ENCODE measurements around the gene CHP1. TPM values are rescaled to one million over a fixed set of nuclear protein-coding genes. Genes with fewer than 3 reads are reported as not detected.

Gene CHP1
- polyA plus RNA-seq, 1 of the 3 experiments (the other 2 are of a cell fraction): 30.5 TPM

DNA sequence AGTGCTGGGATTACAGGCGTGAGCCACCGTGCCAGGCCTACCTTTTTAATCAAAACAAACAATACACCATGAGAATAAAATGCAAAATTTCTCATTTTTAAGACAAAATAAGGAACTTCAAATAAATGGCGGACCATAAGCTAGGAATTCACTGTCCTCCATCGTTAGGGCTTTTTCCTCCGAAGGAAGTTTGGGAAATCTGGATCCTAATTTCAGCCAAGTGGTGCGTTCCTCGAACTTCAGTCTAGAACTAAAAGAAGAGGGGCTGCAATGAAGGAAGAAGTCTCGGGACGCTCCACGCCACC, 771 bp upstream of the CHP1 start:
- H3K27me3 ChIP-seq (ENCODE audit: insufficient read depth): no peaks in the 10 kb centered on the region
- 54% methylated on average over 8 of the region's 10 CpGs for WGBS (ENCODE audit: low lambda C conversion rate)
- H3K27ac ChIP-seq (ENCODE audit: low read depth in 2 of 2, low read length in 1 of 2): peak overlapping the region; percentile 44 to 89; a peak in 2 of 4 replicates
- POLR2A ChIA-PET: interaction anchor here (1.0 kb wide), 1 partner anchor 114 kb away, joined by 5 read pairs; the partner anchor contains the start of gene INO80
- peaks cover 12% of the 10 kb centered on the region for H3F3A ChIP-seq (replicated peaks; ENCODE audit: insufficient read depth)
- no peaks in the 10 kb centered on the region for H3K9me2 ChIP-seq
- H3K4me2 ChIP-seq: peak overlapping the region; percentile 95
- TF ChIP-seq ELF1 (IDR thresholded peaks at IDR 0.05) (no peak), GATA2 (CRISPR knock-in tag; IDR thresholded peaks at IDR 0.05) (no peak), EZH2phosphoT487 (IDR thresholded peaks at IDR 0.05; ENCODE audit: borderline replicate concordance, low read depth) (no peak), MEF2A (IDR thresholded peaks at IDR 0.05; ENCODE audit: borderline replicate concordance, low read depth) (no peak), NRF1 (IDR thresholded peaks at IDR 0.05; ENCODE audit: low read depth, low read length) (no peak), RCOR1 (IDR thresholded peaks at IDR 0.05; ENCODE audit: low read length) (no peak), NFIC (IDR thresholded peaks at IDR 0.05; ENCODE audit: borderline replicate concordance) (no peak)
- TF ChIP-seq, protein P1, sequence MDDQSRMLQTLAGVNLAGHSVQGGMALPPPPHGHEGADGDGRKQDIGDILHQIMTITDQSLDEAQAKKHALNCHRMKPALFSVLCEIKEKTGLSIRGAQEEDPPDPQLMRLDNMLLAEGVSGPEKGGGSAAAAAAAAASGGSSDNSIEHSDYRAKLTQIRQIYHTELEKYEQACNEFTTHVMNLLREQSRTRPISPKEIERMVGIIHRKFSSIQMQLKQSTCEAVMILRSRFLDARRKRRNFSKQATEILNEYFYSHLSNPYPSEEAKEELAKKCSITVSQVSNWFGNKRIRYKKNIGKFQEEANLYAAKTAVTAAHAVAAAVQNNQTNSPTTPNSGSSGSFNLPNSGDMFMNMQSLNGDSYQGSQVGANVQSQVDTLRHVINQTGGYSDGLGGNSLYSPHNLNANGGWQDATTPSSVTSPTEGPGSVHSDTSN (IDR thresholded peaks at IDR 0.05): no peak
- TF ChIP-seq, protein P2, sequence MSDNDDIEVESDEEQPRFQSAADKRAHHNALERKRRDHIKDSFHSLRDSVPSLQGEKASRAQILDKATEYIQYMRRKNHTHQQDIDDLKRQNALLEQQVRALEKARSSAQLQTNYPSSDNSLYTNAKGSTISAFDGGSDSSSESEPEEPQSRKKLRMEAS (IDR thresholded peaks at IDR 0.05; ENCODE audit: low read depth): no peak
- TF ChIP-seq, protein P3, sequence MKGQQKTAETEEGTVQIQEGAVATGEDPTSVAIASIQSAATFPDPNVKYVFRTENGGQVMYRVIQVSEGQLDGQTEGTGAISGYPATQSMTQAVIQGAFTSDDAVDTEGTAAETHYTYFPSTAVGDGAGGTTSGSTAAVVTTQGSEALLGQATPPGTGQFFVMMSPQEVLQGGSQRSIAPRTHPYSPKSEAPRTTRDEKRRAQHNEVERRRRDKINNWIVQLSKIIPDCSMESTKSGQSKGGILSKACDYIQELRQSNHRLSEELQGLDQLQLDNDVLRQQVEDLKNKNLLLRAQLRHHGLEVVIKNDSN (IDR thresholded peaks at IDR 0.05; ENCODE audit: borderline replicate concordance, low read depth): no peak
- H4K20me1 ChIP-seq (ENCODE audit: insufficient read depth): peaks cover 7% of the 10 kb centered on the region; the same call in 1 of the 2 replicates
- H3K79me2 ChIP-seq (ENCODE audit: insufficient read depth): peaks cover 38% of the 10 kb centered on the region
- no peaks in the 10 kb centered on the region for H3K9me3 ChIP-seq
- peak overlapping the region; percentile 82 to 89 for H3K4me3 ChIP-seq (ENCODE audit: low read depth in 2 of 2, low read length in 1 of 2)
- H3K9ac ChIP-seq: no peak overlapping the region
- CTCF ChIA-PET: interaction anchor here (0.5 to 2.9 kb wide), 20 partner anchors 8 to 371 kb away, joined by 3 to 35 read pairs (median 3); partner anchors contain the start of gene CHAC1
- no peaks in the 10 kb centered on the region for H3K36me3 ChIP-seq (replicated peaks in 1 of 2; ENCODE audit: control insufficient read depth in 1 of 2, insufficient read depth in 2 of 2, low read length in 1 of 2)
- DNase-seq: no peak
- peak overlapping the region; percentile 87 for H2AFZ ChIP-seq (ENCODE audit: low read depth)
- H3K4me1 ChIP-seq (ENCODE audit: control insufficient read depth in 1 of 2, insufficient read depth in 2 of 2, low read depth in 1 of 2, low read length in 1 of 2): peaks cover 0 to 8% of the 10 kb centered on the region in 2 experiments; a peak in 2 of 4 replicates

DNA sequence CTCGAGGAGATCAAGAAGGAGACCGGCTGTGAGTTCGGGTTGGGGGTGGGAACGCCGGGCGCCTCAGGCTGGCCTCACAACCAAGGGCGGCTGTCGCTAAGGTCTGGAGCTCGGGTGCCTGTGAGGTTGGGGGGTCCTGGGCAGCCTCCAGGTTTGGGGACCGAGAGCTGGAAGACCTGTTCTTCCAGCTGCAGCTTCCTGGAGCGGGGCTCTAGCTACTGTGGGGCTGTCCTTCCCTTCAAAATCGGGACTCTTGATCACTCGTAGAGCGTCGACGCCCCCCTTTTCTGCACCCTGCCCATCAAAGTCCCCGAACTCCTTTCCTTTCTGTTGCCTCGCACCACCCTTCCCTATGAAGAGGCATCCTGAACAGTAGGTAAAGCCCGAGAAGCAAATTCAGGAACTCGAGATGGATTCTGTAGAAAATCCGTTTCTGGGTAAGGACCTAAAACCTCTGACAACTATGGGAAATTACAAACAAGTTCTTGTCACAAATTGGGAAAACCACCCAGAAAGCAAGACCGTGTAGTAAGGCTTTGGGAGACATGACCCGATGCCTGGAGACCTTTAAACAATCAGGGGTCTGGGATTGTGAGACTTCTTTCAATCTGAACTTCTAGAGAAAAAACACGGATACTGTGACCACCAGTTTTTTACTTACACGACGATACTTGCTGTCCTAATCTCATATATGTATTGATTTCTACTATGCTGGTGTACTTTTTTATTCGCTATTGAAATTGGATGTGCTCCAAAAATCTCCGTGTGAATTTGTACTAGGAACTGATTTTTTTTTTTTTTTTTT, 556 bp downstream of the CHP1 start:
- Histone ChIP-seq H3K4me3 (ENCODE audit: low read depth in 2 of 2, low read length in 1 of 2) (peak overlapping the region; percentile 82 to 89), H3K9ac (peak overlapping the region; percentile 92), H3F3A (replicated peaks; ENCODE audit: insufficient read depth) (peaks cover 12% of the 10 kb centered on the region), H3K9me3 (no peaks in the 10 kb centered on the region), H3K79me2 (ENCODE audit: insufficient read depth) (peaks cover 50% of the 10 kb centered on the region), H4K20me1 (ENCODE audit: insufficient read depth) (peaks cover 7% of the 10 kb centered on the region; the same call in 1 of the 2 replicates), H3K4me2 (peak overlapping the region; percentile 95), H3K36me3 (replicated peaks in 1 of 2; ENCODE audit: control insufficient read depth in 1 of 2, insufficient read depth in 2 of 2, low read length in 1 of 2) (no peaks in the 10 kb centered on the region), H3K9me2 (no peaks in the 10 kb centered on the region), H2AFZ (ENCODE audit: low read depth) (peak overlapping the region; percentile 77), H3K27ac (ENCODE audit: low read depth in 2 of 2, low read length in 1 of 2) (peak overlapping the region; percentile 80 to 89), H3K27me3 (ENCODE audit: insufficient read depth) (no peaks in the 10 kb centered on the region), H3K4me1 (ENCODE audit: control insufficient read depth in 1 of 2, insufficient read depth in 2 of 2, low read depth in 1 of 2, low read length in 1 of 2) (peaks cover 0 to 8% of the 10 kb centered on the region in 2 experiments; a peak in 2 of 4 replicates)
- ChIA-PET POLR2A (interaction anchor here (0.7 to 1.0 kb wide), 3 partner anchors 52 to 115 kb away, joined by 3 to 5 read pairs (median 3); partner anchors contain the start of genes INO80, NUSAP1 and OIP5), CTCF (interaction anchor here (0.6 to 2.9 kb wide), 21 partner anchors 10 to 480 kb away, joined by 3 to 35 read pairs (median 3); partner anchors contain the start of gene CHAC1)
- DNase-seq: no peak
- TF ChIP-seq CHD2 (IDR thresholded peaks at IDR 0.05; ENCODE audit: low read length, partially characterized antibody) (no peak), MXI1 (IDR thresholded peaks at IDR 0.05; ENCODE audit: low read depth, low read length) (no peak), SIN3A (IDR thresholded peaks at IDR 0.05; ENCODE audit: borderline replicate concordance, low read depth, low read length) (no peak)
- WGBS (ENCODE audit: low lambda C conversion rate): 1% methylated on average over 21 of the region's 28 CpGs

Measured in SK-N-SH (cell line).